ENCODE measurements around the gene EVC. TPM values are rescaled to one million over a fixed set of nuclear protein-coding genes. Genes with fewer than 3 reads are reported as not detected.

Gene EVC
- total RNA-seq, 1 experiment from 2014 or later, result 29.0 TPM

DNA sequence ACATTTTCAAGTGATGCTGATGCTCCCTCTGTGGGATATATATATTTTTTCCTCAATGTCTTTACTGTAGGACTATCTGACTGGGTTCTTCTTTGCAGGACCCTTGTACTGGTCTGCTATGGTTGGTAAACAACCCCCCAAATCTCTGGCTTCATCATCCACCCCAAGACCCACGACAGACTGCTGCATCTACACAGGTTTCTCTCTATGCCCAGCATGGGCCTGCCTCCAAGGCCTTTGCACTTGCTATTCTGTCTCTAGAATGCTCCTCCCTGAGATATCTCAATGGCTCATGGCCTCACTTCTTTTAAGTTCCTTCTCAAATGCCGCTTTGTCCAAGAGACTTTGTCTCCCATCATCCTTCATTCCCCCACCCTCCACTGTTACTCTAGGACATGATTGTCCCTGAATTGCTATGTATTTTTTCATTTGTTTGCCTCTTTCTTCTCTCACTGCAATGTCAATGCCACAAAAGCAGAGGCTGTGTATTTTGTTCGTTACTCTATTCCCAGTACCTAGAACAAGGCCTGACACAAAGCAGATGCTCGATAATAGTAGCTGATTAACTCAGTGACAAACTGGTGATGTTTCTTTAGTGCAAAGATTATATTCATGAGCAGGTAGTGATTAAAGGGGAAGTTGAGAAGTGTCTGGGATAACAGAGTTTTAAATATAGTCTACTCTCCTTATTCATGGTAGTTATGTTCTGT, 6.6 kb downstream of the EVC start:
- H3K4me3 Mint-ChIP-seq (ENCODE audit: unreplicated experiment), result no peak overlapping the region
- peaks cover 22% of the 10 kb centered on the region for H3K4me1 Mint-ChIP-seq (ENCODE audit: insufficient read depth, unreplicated experiment)
- H3K36me3 Mint-ChIP-seq (ENCODE audit: insufficient read depth, unreplicated experiment), result peaks cover 50% of the 10 kb centered on the region
- intact Hi-C loops (cut with micrococcal nuclease), result loop anchor here (10.0 kb wide), 1 partner anchor 663 kb away; the partner anchor contains the start of gene STK32B
- CTCF ChIA-PET, result no interaction called here
- no peak for DNase-seq (ENCODE audit: unreplicated experiment)
- H3K9me3 Mint-ChIP-seq (ENCODE audit: unreplicated experiment), result no peaks in the 10 kb centered on the region
- TF ChIP-seq CTCF (IDR thresholded peaks at IDR 0.05; ENCODE audit: unreplicated experiment), result no peak
- peak overlapping the region; percentile 41 for H3K27ac Mint-ChIP-seq (ENCODE audit: low read depth, unreplicated experiment)
- no peaks in the 10 kb centered on the region for H3K27me3 Mint-ChIP-seq (ENCODE audit: insufficient read depth, unreplicated experiment)
- no TSS peak for BruUV-seq (replicated peaks)
- POLR2A ChIA-PET, result no interaction called here

DNA sequence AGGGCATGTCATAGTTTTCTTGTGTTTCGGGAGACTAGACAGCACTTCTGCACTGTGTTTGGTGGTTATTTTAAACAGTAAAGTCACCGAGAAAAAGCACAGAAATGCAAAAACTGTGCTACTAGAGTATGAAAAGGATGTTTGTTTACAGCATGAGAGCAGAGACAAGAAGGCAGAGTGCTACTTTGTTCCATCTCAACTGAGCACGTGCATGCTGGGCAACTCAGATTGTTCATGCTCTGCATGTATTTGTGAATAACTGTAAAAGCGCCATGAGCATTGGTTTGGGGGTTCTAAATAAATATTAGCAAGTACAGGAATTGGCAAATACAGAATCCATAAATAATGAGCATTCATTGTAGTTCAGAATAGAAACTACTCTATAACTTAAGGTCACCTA, 7.4 kb downstream of the EVC start:
- DNase-seq (ENCODE audit: unreplicated experiment), result no peak
- TF ChIP-seq CTCF (IDR thresholded peaks at IDR 0.05; ENCODE audit: unreplicated experiment), result no peak
- POLR2A ChIA-PET, result no interaction called here
- no peak overlapping the region for H3K4me3 Mint-ChIP-seq (ENCODE audit: unreplicated experiment)
- intact Hi-C loops (cut with micrococcal nuclease), result loop anchor here (10.0 kb wide), 1 partner anchor 664 kb away; the partner anchor contains the start of gene STK32B
- no TSS peak for BruUV-seq (replicated peaks)
- H3K27ac Mint-ChIP-seq (ENCODE audit: low read depth, unreplicated experiment), result no peak overlapping the region
- no peaks in the 10 kb centered on the region for H3K27me3 Mint-ChIP-seq (ENCODE audit: insufficient read depth, unreplicated experiment)
- H3K4me1 Mint-ChIP-seq (ENCODE audit: insufficient read depth, unreplicated experiment), result peaks cover 20% of the 10 kb centered on the region
- CTCF ChIA-PET, result interaction anchor here (0.6 kb wide), 1 partner anchor 318 kb away, joined by 3 read pairs; no protein-coding TSS in a partner anchor
- H3K36me3 Mint-ChIP-seq (ENCODE audit: insufficient read depth, unreplicated experiment), result peaks cover 52% of the 10 kb centered on the region
- H3K9me3 Mint-ChIP-seq (ENCODE audit: unreplicated experiment), result no peaks in the 10 kb centered on the region

DNA sequence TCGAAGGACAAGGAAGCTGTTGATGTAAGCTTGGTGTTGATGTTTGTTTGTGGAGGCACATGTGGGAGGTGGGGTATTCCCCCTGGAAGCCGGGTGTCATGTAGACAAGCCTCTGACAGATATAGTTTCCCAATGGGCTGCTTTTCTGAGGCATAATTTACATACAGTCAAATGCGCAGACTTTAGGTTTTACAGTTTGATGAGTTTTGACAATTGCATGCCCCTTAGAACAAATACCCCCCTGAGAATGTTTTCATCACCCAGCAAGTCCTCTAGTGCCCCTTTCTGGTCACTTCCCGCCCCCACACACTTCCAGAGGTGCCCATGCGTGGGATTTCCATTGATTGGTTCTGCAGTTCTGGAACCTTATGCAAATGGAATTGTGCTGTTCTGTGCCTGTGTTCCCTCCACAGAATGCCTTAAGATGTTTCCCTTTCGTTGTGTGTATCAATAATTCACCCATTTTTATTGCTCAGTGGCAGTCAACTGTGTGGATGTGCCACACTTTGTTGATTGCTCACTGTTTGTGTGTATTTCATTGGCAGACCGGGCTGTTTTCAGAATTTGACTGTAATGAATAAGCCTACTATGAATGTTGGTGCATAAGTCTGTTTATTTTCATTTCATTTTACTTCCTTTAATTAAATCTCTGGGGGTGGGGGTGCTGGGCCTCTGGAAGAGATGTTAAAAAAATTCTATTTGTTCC, 8.5 kb downstream of the EVC start:
- H3K27ac Mint-ChIP-seq (ENCODE audit: low read depth, unreplicated experiment), result no peak overlapping the region
- DNase-seq (ENCODE audit: unreplicated experiment), result no peak

More for the DNA sequence above, 8.5 kb downstream of the EVC start:
- POLR2A ChIA-PET, result no interaction called here
- no peak for TF ChIP-seq CTCF (IDR thresholded peaks at IDR 0.05; ENCODE audit: unreplicated experiment)
- H3K4me3 Mint-ChIP-seq (ENCODE audit: unreplicated experiment), result no peak overlapping the region
- peaks cover 14% of the 10 kb centered on the region for H3K4me1 Mint-ChIP-seq (ENCODE audit: insufficient read depth, unreplicated experiment)
- no TSS peak for BruUV-seq (replicated peaks)
- no peaks in the 10 kb centered on the region for H3K27me3 Mint-ChIP-seq (ENCODE audit: insufficient read depth, unreplicated experiment)
- CTCF ChIA-PET, result interaction anchor here (0.6 kb wide), 1 partner anchor 319 kb away, joined by 3 read pairs; no protein-coding TSS in a partner anchor
- peaks cover 56% of the 10 kb centered on the region for H3K36me3 Mint-ChIP-seq (ENCODE audit: insufficient read depth, unreplicated experiment)
- intact Hi-C loops (cut with micrococcal nuclease), result loop anchor here (10.0 kb wide), 1 partner anchor 665 kb away; the partner anchor contains the start of gene STK32B
- no peaks in the 10 kb centered on the region for H3K9me3 Mint-ChIP-seq (ENCODE audit: unreplicated experiment)
